Fibroblast of lung (primary cell): Measurements from ENCODE around the gene DPYSL4. TPM values are rescaled to one million over a fixed set of nuclear protein-coding genes. Genes with fewer than 3 reads are reported as not detected.

Experiments used
- DNase-seq, 2 donors: peaks; one replicate each; pipeline versions ENCODE4 v3.0.0 to v3.0.0-alpha.2; 2010; ENCODE audit warnings: low read depth in 2 of 2
- H2AFZ ChIP-seq: 2 replicates; pipeline ENCODE4 v1.5.1; 2012; ENCODE audit warnings: low read length, control low read depth, inconsistent platforms
- H3K27ac ChIP-seq: 2 replicates; pipeline ENCODE4 v1.5.1; 2011; ENCODE audit warnings: low read length, control low read depth; ENCODE audit not compliant: insufficient read depth
- H3K27me3 ChIP-seq: 2 replicates; pipeline ENCODE4 v1.5.1; 2011; ENCODE audit warnings: mild to moderate bottlenecking, low read length; ENCODE audit not compliant: control insufficient read depth, insufficient read depth
- H3K36me3 ChIP-seq: 2 replicates; pipeline ENCODE4 v1.5.1; 2011; ENCODE audit warnings: low read length; ENCODE audit not compliant: control insufficient read depth, insufficient read depth
- H3K4me1 ChIP-seq: 2 replicates; pipeline ENCODE4 v1.5.1; 2011; ENCODE audit warnings: low read length; ENCODE audit not compliant: control insufficient read depth, insufficient read depth; ENCODE audit errors: extremely low read depth
- H3K4me2 ChIP-seq: 2 replicates; pipeline ENCODE4 v1.5.1; 2011; ENCODE audit warnings: low read length, control low read depth; ENCODE audit not compliant: insufficient read depth; ENCODE audit errors: extremely low read depth
- H3K4me3 ChIP-seq, 4 experiments: fragments of 200-600 bp in 1 of 4; sonication (generic) in 1 of 4; replicated peaks in 1 of 4; 2 replicates each; pipeline ENCODE4 v1.5.1; 2011 to 2016; ENCODE audit warnings: low read length in 4 of 4, low read depth in 3 of 4, mild to moderate bottlenecking in 3 of 4, control low read depth in 2 of 4, inconsistent platforms in 1 of 4, mixed read lengths in 1 of 4; ENCODE audit not compliant: insufficient read depth in 1 of 4; ENCODE audit errors: control extremely low read depth in 1 of 4
- H3K79me2 ChIP-seq: 2 replicates; pipeline ENCODE4 v1.5.1; 2012; ENCODE audit warnings: mild to moderate bottlenecking, low read length, inconsistent platforms; ENCODE audit not compliant: control insufficient read depth, insufficient read depth
- H3K9ac ChIP-seq: 2 replicates; pipeline ENCODE4 v1.5.1; 2011; ENCODE audit warnings: mild to moderate bottlenecking, low read length, control low read depth; ENCODE audit not compliant: insufficient read depth
- H3K9me3 ChIP-seq: 2 replicates; pipeline ENCODE4 v1.5.1; 2012; ENCODE audit warnings: low read depth, low read length; ENCODE audit not compliant: control insufficient read depth, insufficient read depth
- H4K20me1 ChIP-seq: 2 replicates; pipeline ENCODE4 v1.5.1; 2011; ENCODE audit warnings: low read length; ENCODE audit not compliant: control insufficient read depth, insufficient read depth; ENCODE audit errors: extremely low read depth
- EZH2 ChIP-seq: IDR thresholded peaks from 2 replicates; pipeline ENCODE4 v1.5.1; 2012; ENCODE audit warnings: low read length, control low read depth, mild to moderate bottlenecking; ENCODE audit errors: missing control alignments
- polyA plus RNA-seq, 2 donors: library from polyadenylated mRNA; depleted of rRNA in 1 of 2; stranded (reverse) in 1 of 2; unstranded in 1 of 2; fragments of >200 nt; gene quantifications; 2 replicates each; pipeline ENCODE4 v1.2.1, GENCODE V29; 2011 to 2012; ENCODE audit warnings: missing spikeins in 1 of 2
- total RNA-seq: library from RNA; depleted of rRNA; stranded (reverse); fragments of >200 nt; gene quantifications from 2 replicates; pipeline ENCODE4 v1.2.1, GENCODE V29; 2014
- TF ChIP-seq, protein P1 (sequence below), 2 donors: IDR thresholded peaks in 1 of 2; conservative IDR thresholded peaks in 1 of 2; 1 replicate in 1 of 2; 2 replicates in 1 of 2; pipeline ENCODE4 v1.5.1; 2011 to 2012; ENCODE audit warnings: low read length in 2 of 2, control low read depth in 1 of 2, inconsistent platforms in 1 of 2, low read depth in 1 of 2, mild to moderate bottlenecking in 1 of 2

Gene DPYSL4
- total and polyA plus RNA-seq, 2 donors (not counting 1 experiment from before 2014, with no cell fraction given) = 0.83 to 1.4 TPM

DNA sequence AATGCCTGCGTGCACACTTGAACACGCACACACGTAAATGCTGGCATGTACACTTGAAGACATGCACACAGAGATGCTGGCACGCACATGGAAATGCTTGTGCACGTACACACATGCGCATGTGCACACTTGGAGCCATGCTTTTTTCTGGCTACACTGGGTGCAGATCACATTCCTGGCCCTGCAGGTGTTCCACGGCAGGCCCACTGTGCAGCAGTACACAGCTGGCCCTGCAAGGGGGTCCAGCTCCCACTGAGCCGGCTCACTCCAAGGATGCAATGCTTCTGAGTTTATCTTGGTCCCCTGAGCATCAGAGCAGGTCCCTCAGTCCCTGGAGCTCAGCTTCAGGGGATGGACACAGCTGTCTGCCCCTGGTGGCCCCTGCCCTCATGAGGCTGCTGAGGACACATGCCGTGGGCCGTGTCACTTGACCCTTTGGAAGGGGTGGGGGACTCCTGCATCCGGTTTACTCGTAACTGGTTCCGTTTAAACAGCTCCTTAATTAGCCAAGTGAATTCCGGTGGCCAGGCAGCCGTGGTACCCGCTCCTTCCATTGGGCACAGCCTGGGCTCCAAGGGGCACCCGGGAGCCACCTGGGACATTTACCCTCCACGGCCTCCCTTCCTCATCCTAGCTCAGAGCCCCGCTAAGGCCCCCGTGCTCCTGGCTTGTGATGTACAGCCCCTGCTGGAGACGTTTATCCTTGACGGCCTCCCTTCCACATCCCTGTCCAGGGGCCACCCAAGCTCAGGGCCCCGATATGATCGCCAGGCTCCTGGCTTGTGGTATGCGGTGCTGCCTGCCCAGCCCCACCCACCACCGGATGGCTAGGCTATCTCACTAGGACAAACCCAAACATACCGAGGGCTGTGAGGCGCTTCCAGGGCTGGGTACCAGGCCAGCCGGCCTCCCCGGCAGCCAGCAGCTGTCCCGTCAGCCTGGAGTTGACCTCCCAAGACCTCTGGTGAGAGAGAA, 39.5 kb upstream of the DPYSL4 start:
- Histone ChIP-seq H4K20me1 (no peaks in the 10 kb centered on the region), H3K4me1 (no peaks in the 10 kb centered on the region), H3K4me2 (no peak overlapping the region), H3K9me3 (no peaks in the 10 kb centered on the region), H3K36me3 (no peaks in the 10 kb centered on the region), H2AFZ (no peak overlapping the region), H3K4me3 (no peak overlapping the region), H3K27me3 (no peaks in the 10 kb centered on the region), H3K27ac (no peak overlapping the region), H3K79me2 (no peaks in the 10 kb centered on the region), H3K9ac (no peak overlapping the region)
- no peak for TF ChIP-seq EZH2
- TF ChIP-seq, protein P1, sequence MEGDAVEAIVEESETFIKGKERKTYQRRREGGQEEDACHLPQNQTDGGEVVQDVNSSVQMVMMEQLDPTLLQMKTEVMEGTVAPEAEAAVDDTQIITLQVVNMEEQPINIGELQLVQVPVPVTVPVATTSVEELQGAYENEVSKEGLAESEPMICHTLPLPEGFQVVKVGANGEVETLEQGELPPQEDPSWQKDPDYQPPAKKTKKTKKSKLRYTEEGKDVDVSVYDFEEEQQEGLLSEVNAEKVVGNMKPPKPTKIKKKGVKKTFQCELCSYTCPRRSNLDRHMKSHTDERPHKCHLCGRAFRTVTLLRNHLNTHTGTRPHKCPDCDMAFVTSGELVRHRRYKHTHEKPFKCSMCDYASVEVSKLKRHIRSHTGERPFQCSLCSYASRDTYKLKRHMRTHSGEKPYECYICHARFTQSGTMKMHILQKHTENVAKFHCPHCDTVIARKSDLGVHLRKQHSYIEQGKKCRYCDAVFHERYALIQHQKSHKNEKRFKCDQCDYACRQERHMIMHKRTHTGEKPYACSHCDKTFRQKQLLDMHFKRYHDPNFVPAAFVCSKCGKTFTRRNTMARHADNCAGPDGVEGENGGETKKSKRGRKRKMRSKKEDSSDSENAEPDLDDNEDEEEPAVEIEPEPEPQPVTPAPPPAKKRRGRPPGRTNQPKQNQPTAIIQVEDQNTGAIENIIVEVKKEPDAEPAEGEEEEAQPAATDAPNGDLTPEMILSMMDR (conservative IDR thresholded peaks at IDR 0.05 in 1 of 2, IDR thresholded peaks at IDR 0.05 in 1 of 2; ENCODE audit: low read depth in 1 of 2, low read length in 2 of 2) = no peak
- no peak for DNase-seq

DNA sequence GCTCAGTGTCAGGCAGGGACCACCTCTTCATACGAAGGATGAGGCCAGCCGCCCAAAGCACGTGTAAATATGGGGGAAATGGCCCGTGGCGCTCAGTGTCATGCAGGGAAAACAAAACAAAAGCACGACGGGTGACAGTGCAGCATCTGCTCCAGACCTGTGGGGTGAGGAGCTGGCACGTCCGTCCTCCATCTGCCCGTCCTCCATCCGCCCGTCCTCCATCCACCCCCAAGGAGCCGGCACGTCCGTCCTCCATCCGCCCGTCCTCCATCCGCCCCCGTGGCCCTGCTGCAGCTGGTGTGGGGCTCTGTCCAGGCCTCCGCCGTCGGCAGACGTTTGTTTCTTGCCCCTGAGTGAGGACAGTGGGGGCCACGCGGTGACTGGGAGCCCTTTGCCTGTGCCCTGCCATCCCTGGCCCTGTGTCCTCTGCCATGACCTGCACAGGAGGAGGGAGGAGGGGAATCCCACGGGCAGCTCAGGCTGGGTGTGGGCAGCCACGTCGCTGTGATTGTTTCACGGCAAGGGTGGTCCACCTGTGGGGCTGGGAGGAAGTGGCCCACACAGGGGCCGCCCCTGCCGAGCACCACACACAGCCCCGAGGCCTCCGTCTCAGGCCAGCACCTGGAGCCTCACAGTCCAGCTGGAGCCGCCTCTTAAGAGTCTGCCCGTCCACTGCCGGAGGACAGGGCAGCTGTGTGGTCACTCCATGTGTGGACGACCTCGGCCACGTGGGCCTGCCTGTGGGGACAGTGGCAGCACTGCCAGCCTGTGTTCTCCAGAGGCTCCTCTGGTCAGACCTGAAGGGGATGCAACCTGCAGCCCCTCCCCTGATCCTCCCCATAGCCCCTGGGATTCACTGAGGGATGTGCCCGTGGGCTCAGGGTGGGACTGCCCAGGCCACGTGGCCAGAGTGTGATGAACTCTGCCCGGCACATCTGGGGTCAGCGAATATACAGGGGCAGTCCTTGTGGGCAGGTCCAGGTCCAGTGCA, 38.2 kb upstream of the DPYSL4 start:
- H3K27ac ChIP-seq = no peak overlapping the region
- no peaks in the 10 kb centered on the region for H4K20me1 ChIP-seq
- DNase-seq = no peak
- no peak for TF ChIP-seq EZH2
- TF ChIP-seq, protein P1 (conservative IDR thresholded peaks at IDR 0.05 in 1 of 2, IDR thresholded peaks at IDR 0.05 in 1 of 2; ENCODE audit: low read depth in 1 of 2, low read length in 2 of 2) = no peak
- no peak overlapping the region for H3K4me3 ChIP-seq
- no peak overlapping the region for H2AFZ ChIP-seq
- no peaks in the 10 kb centered on the region for H3K4me1 ChIP-seq
- no peaks in the 10 kb centered on the region for H3K79me2 ChIP-seq
- no peaks in the 10 kb centered on the region for H3K36me3 ChIP-seq
- no peaks in the 10 kb centered on the region for H3K27me3 ChIP-seq
- no peaks in the 10 kb centered on the region for H3K9me3 ChIP-seq
- no peak overlapping the region for H3K4me2 ChIP-seq
- no peak overlapping the region for H3K9ac ChIP-seq

DNA sequence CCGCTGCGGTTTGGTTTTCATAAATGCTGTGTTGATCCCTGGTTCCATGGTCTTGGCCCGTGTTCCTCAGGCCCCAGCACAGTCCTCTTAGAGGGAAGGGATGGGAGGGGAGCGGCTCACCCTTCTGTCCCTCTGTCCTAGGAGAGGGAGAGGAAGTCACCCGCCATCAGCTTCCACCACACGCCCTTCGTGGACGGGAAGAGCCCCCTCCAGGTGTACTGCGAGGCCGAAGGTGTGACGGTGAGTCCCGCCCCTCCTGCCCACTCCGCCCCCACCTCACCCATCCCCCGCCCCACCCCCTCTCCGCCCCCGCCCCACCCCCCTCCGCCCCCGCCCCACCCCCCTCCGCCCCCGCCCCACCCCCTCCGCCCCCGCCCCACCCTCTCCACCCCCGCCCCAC, 37.5 kb upstream of the DPYSL4 start:
- no peak for TF ChIP-seq EZH2
- TF ChIP-seq, protein P1 (conservative IDR thresholded peaks at IDR 0.05 in 1 of 2, IDR thresholded peaks at IDR 0.05 in 1 of 2; ENCODE audit: low read depth in 1 of 2, low read length in 2 of 2) = no peak
- Histone ChIP-seq H4K20me1 (no peaks in the 10 kb centered on the region), H3K9me3 (no peaks in the 10 kb centered on the region), H3K4me1 (no peaks in the 10 kb centered on the region), H3K27me3 (no peaks in the 10 kb centered on the region), H2AFZ (no peak overlapping the region), H3K4me2 (no peak overlapping the region), H3K9ac (no peak overlapping the region), H3K79me2 (no peaks in the 10 kb centered on the region), H3K27ac (no peak overlapping the region), H3K4me3 (no peak overlapping the region), H3K36me3 (no peaks in the 10 kb centered on the region)
- DNase-seq = no peak
